Fibroblast of the conjunctiva (primary cell): ENCODE measurements around the gene STX2.
"Not testable (repeated sequence)": the region's sequence is repeated elsewhere in the genome, so short reads cannot be mapped to it uniquely, and the experiment has no call there.

ENCODE experiments used
- DNase-seq: peaks from one replicate; pipeline ENCODE4 v3.0.0-alpha.2; 2010; ENCODE audit warnings: low read depth

Gene STX2

DNA sequence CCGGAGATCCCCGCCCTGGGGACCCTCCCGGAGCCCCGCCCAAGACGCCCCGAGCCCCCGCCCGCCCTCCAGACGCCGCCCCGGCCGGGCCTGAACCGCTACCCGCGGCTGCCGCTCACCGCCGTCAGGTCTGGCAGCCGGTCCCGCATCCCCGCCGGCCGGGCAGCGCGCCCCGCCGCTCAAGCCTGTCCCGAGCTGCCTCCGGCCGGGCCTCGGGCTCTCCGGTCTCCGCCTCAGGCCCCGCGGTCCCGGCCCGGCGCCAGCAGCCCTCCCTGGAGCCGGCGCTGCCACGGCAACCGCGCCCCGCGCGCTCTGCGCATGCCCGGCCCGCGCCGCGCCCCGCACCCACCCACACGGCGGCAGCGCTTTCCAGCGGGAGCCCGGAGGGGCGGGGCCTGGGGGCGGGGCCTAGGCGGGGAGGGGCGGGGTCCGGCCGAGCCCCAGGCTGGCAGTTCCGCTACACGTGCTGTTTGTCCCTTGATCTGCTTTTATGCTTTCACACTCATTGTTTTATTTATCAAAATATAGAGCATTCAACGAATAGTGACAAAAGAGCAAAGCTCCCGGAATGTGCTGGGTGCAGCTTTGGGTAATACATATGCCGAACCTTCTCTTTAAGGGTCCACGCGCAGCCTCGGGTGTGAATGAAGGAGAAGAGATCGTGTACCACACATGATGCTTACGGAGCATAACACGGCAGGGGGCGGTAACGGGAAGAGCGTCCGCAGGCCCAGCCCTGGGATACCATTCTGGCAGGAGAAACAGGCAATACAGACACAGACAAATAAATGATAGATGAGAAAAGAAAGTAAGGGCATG, at the start of gene STX2:
Gene STX2 (minus strand): TSS at position 300 of the 819 bp plus-strand sequence. CDS start 151 bp downstream, at position 149.
- peak; percentile 63 for DNase-seq

DNA sequence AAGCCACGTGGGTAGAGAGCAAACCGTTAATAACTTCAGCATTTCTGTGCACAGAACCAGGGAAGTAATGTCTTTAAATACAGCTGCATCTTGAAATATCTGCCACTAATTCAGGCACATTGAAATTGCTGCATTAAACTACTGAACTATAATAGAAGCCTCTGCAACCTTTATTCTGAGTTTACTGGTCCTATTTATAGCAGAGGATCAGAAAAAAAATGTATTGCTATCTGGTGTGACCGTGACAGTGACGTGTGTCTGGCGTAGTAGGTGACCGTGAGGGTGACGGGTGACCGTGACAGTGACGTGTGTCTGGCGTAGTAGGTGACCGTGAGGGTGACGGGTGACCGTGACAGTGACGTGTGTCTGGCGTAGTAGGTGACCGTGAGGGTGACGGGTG, 48.1 kb upstream of the STX2 start:
- DNase-seq: not testable (repeated sequence)

DNA sequence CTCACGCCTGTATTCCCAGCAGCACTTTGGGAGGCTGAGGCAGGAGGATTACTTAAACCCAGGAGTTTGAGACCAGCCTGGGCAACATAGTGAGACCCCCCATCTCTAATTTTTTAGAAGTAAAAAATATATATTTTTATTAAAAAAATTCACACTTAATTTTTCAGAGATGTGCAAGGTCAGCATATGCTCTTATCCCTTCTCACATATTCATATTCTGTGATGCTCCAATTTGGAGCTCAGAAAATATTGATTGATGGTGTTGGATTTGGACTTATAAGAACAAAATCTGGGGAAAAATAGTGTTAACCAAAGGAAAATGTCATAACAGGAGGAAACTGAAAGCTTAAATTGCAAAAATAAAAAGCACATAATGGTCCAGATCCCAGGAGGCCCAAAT, 42.5 kb upstream of the STX2 start:
- DNase-seq: no peak

GRCh38 chr12:130881046-130881445, 42.0 kb upstream of the STX2 start:
- no peak for DNase-seq

GRCh38 chr12:130880411-130880885, 41.4 kb upstream of the STX2 start:
- no peak for DNase-seq

- DNase-seq: no peak
These were observed 40.8 kb upstream of the STX2 start for GRCh38 chr12:130879781-130880389.

- no peak for DNase-seq
These were observed 40.2 kb upstream of the STX2 start for GRCh38 chr12:130879212-130879686.

- no peak for DNase-seq
These were observed 39.4 kb upstream of the STX2 start for GRCh38 chr12:130878193-130879185.

GRCh38 chr12:130877333-130877732, 38.3 kb upstream of the STX2 start:
- DNase-seq: no peak

- DNase-seq: no peak
These were observed 37.7 kb upstream of the STX2 start for GRCh38 chr12:130876758-130877157.

- no peak for DNase-seq
These were observed 37.2 kb upstream of the STX2 start for GRCh38 chr12:130876297-130876696.

DNA sequence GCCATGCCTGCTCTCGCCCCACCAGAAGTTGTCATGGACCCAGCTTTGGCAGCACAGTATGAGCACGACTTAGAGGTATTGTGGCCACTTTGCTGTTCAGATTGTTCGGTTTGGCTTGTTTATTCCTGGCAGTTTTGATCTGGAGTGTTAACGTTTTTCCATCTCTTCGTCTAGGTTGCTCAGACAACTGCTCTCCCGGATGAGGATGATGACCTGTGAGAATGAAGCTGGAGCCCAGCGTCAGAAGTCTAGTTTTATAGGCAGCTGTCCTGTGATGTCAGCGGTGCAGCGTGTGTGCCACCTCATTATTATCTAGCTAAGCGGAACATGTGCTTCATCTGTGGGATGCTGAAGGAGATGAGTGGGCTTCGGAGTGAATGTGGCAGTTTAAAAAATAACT, 36.7 kb upstream of the STX2 start:
- not testable (repeated sequence) for DNase-seq

DNA sequence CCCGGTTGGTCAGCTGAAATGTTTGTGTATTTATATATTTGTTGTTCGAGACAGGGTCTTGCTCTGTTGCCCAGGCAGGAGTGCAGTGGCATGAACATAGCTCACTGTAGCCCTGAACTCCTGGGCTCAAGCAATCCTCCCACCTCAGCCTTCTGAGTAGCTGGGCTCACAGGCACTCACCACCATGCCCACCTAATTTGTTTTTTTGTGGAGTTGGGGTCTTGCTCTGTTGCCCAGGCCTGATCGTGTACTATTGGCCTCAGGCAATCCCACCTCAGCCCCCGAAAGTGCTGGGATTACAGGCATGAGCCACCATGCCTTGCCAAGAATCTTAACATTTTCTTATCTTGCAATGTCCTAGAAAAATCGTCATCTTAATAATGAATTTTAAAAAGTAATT, 36.1 kb upstream of the STX2 start:
- DNase-seq: no peak

DNA sequence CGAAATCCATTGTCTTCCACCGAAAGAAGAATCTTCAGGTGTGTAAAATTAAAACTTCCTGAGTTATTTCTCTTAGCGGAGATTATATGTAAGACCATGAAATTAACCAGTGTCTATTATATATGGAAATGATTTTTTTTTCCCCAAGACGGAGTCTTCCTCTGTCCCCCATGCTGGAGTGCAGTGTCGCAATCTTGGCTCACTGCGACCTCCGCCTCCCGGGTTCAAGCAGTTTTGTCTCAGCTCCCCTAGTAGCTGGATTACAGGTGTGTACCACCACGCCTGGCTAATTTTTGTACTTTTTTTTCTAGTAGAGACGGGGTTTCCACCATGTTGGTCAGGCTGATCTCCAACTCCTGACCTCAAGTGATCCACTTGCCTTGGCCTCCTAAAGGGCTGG, 35.6 kb upstream of the STX2 start:
- DNase-seq: no peak

- no peak for DNase-seq
These were observed 34.8 kb upstream of the STX2 start for GRCh38 chr12:130873825-130874224.

GRCh38 chr12:130873106-130873795, 34.2 kb upstream of the STX2 start:
- no peak for DNase-seq

- no peak for DNase-seq
These were observed 33.4 kb upstream of the STX2 start for GRCh38 chr12:130872179-130873096.

DNA sequence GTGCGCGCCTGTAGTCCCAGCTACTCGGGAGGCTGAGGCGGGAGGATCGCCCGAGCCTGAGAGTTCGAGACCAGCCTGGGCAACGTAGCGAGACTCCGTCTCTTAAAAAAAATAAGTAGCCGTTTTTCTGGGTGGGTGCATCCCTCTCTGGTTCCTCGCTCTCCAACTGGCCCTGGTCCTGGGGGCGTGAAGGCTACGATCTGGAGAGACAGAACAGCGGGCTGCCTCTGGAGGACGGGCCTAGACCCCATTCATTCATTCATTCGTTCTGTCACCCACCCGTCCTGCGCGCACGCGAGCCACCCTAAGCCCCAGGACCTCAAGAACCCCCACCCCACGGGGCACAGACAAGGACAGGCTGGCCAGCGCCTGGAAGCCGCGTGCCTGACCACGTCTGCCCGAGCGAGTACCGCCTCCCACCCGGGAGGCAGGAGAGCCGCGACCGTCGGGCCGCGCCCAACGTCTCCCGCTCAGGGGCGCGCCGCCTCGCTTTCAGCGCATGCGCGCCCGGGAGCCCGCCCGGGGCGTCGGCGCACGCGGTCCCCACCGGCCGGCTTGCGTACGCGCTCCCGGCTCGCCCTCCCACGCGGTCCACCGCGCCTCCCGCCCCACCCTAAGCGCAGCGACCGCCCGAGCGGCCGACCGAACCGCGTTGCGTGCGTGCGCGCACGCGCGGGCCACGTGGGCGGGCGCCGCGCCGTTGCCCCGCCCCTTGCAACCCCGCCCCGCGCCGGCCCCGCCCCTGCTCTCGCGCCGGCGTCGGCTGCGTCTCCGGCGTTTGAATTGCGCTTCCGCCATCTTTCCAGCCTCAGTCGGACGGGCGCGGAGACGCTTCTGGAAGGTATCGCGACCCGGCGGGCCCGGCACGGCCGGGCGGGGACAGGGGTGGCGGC, 32.5 kb upstream of the STX2 start, which contains the start of gene RAN:
Gene RAN (plus strand): TSS at position 781 of the 893 bp plus-strand sequence. CDS start 528 bp downstream, outside the sequence.
- peak; percentile 92 for DNase-seq
